HG02973 (cell line): ENCODE measurements around the gene OTUD6A.

Experiments
- ATAC-seq: cut with Tn5 transposase; IDR thresholded peaks from one replicate; pipeline ENCODE4 v1.9.1; 2021; ENCODE audit warnings: moderate library complexity; ENCODE audit not compliant: unreplicated experiment

OTUD6A gene, protein sequence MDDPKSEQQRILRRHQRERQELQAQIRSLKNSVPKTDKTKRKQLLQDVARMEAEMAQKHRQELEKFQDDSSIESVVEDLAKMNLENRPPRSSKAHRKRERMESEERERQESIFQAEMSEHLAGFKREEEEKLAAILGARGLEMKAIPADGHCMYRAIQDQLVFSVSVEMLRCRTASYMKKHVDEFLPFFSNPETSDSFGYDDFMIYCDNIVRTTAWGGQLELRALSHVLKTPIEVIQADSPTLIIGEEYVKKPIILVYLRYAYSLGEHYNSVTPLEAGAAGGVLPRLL

DNA sequence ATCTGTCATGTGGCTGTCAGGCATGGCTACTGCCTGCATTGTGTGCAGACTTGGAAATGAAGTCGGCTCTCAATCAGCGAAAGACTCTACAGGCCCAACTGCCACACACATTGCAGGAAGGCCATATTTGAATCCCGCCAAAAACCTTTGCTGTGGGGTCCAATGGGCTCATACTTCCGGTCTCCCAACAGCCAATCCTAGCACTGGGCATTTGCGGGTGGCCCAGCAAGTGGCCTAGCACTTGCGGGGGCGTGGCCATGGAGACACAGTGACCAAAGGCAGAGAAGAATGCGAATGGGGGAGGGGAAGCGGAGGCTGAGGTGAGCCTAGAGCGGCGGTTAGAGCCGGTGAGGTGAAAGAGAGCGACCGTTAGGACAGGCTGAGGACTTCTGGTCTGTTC, at the start of gene OTUD6A:
Gene OTUD6A, plus strand, starts transcription at position 382 of the 400 bp plus-strand sequence. CDS start 68 bp downstream, outside the sequence.
- no peak for ATAC-seq

DNA sequence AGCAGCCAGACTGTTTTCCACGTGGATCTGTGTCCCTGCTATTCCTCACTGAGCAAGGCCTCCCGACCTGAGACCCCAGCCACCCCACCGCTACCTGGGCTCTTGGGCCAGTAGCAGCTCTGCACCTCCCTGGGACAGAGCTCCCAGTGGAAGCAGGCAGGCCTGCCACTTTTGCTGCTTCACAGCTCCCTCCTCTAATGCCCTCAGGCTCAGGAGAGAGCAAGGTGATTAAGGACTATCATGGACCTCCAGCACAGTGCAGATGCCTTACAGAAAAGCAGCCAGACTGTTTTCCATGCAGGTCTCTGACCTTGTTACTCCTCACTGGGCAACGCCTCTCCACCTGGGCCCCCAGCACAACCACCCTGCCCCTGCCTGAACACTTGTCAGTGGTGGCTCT, 49.5 kb upstream of the OTUD6A start:
- ATAC-seq: no peak

DNA sequence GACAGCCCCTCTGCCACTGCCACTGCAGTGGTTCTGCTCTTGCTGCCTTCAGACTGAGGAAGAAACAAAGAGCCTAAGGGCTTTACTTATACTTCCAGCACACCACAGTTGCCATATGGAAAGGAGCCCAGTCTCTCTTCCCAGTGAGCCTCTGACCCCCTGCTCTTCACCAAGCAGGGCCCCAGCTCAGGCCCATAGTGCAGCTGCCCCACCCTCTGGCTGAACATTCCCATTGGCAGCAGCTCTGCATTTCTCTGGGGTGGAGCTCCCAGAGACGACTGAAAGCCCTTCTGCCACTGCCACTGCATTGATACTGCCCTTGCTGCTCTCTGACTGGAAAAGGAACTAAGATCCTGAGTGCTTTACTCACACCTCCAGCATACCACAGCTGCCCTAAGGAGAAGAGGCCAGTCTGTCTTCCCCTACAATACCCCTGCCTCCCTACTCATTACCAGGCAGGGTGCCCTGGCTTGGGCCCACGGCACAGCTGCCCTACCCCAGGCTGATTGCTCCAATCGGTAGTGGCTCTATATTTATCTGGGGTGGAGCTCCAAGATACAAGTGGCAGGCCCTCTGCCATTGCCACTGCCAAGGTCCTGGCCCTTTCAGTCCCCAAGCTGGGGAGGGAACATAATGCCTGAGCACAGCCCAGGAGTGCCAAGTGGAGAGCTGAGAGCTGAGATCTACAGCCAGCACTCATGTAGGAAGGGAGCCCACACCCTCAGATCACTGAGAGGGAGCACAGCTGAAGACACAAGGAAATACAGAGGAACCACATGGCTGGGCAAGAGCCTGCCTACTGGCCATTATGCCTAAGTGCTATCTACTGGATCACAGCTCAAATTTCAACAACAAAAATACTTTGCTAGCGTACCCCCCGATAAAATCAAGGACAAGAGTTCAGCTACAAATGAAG, 48.5 kb upstream of the OTUD6A start:
- ATAC-seq: no peak

DNA sequence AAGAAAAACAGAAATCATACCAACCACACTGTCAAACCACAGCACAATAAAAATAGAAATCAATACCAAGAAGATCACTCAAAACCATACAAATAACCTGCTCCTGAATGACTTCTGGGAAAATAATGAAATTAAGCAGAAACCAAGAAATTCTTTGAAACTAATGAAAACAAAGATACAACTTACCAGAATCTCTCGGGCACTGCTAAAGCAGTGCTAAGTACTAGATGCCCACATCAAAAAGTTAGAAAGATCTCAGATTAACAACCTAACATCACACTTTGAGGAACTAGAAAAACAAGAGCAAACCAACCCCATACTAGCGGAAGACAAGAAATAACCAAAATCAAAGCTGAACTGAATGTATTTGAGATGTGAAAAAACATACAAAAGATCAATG, 45.7 kb upstream of the OTUD6A start:
- no peak for ATAC-seq

DNA sequence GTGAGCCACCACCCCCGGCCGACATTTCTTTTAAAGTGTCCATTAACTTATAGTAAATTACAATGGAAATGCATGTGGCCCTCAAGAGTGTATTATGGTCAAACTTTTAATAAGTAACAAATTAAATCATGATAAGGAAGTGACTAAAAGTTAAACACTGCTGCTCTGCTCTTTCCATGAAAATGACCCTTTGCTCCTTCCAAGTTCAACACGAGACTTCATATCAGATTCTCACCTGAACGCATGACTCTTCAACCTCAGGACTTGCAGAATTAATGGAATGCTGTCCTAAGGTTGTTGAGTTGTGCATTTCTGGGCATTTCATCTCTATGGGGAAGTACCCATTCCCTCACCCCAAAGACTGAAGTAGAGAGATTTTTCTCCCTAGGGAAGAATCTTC, 39.6 kb upstream of the OTUD6A start:
- ATAC-seq: no peak

DNA sequence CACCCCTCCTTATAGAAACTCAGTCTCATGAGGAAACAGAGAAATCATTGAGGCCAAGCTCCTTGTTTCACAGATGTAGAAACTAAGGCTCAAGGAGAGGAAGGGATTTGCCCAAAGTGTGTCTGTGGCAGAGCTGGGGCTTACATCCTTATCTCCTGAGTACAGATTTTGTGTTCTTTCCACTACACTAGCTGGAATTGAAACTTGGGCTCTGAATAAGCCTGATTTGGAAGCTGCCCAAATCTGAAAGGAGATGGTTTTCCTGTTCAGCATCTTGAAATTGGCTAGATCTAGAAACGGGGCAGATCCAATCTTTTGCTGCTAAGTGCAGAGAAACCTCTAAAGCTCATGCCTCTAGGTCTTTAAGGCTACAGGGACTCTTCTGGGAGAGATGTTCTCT, 36.8 kb upstream of the OTUD6A start:
- ATAC-seq: no peak

DNA sequence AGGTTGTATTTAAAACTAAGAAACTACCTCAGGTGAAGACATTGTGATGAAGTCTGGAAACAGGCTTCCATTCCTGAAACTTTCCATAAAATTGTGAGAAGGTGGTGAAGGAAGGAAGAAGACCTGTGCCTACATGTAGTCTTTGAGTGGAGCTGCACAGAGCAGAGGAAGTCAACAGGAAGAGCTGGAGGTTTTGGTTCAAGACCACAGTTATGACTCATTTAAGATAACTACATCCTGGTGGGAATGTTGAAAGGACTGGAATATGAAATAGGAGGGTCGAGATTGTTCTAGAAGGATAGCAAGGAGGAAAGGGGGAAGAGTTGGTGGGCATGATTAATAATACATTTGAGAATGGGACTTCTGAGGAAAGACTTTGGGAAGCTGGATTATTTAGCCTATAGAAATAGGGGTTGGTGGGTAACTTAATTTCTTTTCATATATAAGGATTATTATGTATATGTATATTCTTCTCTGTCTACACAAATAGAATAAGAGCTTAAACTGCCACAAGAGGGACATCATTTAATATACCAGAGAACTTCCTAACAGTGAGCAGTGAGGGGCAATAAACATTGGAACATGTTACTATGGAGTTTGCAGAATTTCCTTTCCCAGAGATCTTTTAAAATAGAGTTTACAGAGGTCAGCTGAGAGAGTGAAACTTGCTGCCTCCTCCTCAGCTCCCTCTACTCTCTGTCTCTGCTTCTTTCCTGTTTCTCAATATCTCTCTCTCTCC, 36.0 kb upstream of the OTUD6A start:
- no peak for ATAC-seq

DNA sequence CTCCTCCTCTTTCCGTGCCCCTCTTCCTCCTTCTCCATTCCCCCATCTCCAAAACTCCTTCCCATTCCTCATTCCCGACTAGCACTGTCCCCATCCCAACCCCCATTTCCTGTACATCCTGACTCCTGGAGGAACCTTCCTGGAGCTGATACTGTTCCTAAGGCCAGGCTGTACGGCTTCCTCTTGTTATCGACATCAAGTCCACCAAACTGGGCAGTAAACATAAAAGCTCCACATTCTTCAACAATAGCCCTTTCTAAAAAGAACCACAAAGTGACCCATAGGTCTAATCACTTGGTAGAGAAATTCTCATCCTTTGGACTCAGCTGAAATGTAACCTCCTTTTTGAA, 35.4 kb upstream of the OTUD6A start:
- ATAC-seq: no peak

DNA sequence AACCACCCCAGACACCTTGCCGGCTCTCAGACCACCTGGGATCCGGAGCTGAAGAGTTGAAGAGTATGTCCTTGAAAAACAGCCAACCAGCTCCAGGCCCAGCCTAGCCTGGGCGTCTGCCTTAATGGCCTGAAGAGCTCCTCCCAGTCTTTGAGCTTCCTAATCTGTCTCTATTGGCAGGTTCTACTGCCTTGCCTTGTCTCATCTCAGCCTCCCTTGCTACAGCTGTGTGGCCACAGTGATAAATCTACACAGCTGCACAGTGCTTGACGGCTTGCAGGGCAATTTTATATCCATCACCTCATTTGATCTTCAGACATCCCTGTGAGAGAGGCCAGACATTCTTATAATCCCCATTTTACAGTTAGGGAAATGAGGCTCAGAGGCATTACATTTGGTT, 32.4 kb upstream of the OTUD6A start:
- no peak for ATAC-seq

DNA sequence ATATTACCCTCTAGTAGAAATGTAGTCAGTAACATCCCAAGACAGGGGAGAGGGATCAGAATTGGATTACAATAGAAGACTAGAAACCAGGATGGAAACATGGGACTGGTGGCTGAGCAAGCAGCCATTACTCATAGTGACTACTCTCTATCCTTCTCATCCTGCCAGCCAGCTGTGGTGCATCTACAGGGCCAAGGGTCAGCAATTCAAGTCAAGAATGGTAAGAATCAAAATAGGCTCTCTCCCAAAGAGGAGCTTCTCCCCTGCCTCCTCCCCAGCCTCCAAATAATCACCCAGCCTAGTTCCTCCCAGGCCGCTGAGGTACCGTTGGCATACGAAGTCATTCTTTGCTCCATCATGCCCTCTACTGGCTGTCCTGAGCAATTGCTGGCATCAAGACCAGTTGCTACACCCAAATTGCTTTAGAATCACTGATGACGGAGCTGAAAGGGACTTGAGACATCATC, 31.9 kb upstream of the OTUD6A start:
- ATAC-seq: peak; percentile 53

DNA sequence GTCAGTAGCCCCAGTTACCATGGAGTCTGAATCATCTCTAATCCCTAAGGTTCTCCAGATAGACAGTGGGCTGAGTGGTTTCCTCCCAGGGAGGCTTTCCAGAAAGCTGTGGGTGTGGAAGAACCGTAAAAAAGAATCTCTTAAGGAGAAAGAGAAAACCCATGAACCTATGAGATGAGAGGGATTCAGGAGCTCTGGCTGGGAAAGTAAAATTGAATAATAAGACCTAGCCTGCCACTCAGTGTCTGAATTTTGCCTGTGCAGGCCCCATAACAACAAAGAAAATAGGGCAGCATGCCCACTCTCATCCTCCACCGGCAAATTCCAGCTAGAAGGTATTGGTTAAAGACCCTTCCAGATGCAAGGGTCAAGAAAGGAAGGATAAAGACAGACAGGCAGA, 29.5 kb upstream of the OTUD6A start:
- ATAC-seq: no peak

DNA sequence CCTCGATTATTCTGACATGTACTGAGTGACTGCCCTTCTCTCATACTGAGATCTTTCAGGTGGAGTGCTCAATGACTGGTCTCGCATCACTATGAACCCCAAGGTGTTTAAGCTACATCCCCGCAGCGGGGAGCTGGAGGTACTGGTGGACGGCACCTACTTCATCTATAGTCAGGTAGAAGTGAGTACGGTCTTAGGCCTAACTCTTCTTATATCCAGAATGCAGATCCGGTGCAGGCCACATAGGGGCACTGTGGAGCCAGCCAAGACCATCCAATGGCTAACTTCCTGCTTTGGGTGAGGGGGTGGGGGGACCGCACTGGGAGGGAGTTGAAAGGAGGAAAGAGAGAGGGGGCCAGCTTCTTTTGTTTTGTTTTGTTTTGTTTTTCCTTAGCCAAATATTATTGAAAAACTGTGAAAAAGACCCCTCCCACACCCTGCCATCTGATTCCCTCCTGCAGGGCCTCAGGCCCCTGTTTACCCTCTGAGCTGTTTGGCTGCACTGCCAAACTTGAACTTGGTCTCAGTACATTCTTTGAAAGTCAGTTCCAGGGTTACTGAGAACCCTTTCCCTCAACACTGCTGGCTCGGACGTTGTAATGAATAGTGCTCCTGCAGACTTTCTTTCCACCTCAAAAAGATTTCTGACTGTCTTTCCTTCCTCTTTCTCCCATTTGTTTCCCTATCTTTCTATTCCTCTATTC, 28.8 kb upstream of the OTUD6A start:
- ATAC-seq: peak; percentile 76

DNA sequence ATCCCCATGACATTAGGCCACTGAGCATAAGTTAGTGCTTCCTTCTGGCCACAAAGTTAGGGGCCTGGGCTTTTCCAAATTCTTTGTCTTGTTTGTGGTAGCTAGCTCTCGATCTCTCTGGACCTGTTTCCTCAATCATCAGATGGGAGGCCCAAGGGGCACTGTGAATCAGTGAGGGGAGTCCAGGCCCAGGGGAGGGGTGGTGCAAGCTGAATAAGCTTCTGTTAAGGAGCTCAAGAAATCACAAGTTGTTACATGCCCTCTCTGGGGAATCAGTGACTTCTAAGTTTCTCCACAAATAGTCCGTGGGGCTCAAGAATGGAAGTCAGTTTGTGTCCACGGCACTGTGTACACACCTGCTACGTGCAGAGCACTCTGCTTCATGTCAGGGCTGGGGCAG, 27.6 kb upstream of the OTUD6A start:
- no peak for ATAC-seq

DNA sequence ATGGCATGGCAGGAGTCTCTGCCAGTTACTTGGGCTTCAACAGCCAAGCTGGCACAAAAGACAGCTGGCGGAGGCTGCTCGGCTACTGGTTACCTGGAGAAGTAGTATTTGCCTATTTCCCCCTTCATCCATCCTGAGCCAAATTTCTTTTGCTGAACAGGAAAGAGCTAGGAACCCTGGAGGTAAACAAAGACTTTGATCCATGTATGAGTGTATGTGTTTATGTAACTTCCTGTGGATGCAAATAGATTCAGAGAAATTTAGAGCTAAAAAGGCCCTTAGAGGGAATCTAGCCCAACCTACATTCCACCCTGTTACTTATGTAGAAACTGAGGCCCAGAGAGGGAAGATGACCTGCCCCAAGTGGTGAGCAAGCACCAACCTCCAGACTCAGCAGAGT, 23.7 kb upstream of the OTUD6A start:
- no peak for ATAC-seq

DNA sequence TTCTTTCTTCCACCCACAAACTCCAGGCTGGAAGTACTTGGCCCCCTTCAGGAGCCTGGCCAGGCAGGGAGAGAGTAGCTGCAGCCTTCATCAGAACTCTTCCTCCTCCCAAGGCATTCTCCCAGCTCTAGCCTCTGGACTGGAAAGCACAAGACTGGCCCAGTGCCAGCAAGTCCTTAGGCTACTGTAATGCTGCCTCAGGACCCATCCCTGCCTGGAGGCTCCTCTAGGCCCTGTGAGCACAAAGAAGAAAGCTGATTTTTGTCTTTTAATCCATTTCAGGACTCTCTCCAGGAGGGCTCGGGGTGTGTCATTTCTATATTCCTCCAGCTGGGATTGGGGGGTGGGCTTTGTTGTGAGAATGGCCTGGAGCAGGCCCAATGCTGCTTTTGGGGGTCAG, 23.3 kb upstream of the OTUD6A start:
- ATAC-seq: no peak

DNA sequence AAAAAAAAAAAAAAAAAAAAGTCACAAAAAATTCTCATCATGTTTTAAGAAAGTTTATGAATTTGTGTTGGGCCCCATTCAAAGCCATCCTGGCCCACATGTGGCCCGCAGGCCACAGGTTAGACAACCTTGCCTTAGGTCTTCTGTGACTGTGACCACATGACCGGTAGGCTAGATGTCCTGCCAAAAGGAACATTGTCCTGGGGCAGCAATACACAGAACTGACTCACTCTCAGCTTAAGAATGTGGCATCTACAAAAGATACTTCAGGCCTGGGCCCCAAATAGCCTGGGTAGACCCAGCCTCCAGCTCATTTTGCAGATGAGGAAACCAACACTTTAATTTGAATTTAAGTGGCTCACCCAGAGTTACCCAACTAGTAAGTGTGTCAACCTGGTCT, 22.5 kb upstream of the OTUD6A start:
- ATAC-seq: no peak

DNA sequence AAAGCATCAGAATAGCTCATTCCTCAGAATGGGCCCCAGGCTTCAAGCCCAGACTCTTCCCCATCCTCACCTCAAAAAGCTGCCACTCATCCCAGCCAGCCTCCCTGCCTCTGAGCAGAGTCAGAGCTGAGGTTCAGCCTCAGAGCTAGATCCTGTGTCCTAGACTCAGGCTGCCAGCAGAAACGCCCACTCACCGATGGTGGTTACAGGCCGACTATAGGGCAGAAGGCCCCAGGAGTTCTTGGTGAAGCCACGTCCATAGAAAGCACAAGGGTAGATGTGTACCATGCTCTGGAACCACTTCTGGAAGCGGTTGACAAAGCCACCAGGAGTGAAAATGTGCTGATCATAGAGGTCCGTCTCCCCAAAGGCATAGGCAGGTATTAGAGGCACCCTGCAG, 20.3 kb upstream of the OTUD6A start:
- ATAC-seq: no peak

DNA sequence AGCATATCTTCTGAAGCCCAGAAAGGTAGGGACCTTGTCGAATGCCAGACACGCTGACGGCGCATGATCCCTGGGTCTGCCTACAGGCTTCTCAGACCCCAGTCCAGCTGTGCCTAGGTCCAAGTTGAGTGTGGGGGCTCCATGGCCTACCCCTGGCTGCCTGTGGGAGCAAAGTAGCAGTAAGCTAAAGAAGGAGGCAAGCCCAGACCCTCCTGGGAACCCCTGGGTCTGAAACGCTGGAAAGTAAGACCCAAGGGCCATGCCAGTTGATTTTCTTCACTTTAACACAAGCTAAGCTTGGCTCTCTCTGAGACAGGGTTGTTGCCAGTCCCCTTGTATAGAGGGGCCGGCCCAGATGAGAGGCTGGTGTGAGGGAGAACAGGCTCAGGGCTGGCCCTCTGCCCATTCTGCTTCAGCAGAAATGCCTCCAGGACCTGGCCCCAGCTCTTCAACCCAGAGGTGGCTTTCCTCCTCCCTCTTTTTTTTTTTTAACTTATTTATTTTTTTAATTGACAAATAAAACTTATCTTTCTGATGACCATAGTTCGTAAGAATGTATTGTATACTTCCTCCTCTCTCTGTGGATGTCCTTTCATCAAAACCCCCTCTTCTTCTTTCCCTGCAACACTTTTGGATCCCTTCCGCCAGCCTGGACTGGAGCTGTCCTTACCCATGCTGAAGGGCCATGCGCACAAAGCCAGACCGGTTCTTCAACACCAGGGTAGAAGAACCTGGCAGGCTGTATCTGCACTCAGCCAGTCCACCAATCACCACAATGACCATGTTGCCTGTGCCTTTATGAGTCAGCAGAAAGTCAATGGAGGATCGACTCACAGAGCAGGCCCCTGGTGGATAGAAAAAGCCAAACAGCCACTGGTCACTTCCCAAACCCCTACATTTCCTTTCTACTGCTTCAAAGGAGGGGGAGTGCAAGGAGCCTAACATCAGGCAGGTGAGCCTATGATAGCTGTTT, 19.6 kb upstream of the OTUD6A start:
- ATAC-seq: no peak

DNA sequence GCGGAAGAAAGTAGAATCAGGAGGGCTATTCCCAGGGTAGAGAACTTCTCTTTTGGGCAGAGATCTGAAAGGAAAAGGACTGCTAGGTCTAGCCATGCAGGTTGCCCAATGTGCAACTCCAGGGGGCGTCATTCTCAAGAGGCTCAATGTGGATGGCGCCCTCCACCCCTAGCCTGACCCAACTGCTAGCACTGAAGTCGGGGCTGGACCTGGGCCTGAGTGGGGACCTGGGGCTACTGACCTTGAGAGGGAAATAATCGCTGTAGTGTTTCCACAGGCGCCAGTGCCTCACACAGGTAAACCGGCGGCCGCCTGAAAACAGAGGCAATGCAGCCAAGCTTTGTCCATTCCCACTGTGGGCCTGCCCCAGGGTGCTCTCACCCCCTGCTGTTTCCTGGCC, 18.6 kb upstream of the OTUD6A start:
- no peak for ATAC-seq
